GM12878 (cell line): ENCODE measurements around the gene ATXN8OS. TPM values are rescaled to one million over a fixed set of nuclear protein-coding genes. Genes with fewer than 3 reads are reported as not detected.

Experiments used
- ATAC-seq: fragments of 200-7000 bp; cut with Tn5 transposase; 3 replicates; pipeline ENCODE4 v1.9.1; 2020; ENCODE audit warnings: mild to moderate bottlenecking, moderate library complexity
- BruUV-seq: library from RNA; stranded (reverse); fragments of 400-500 nt; replicated peaks from 2 replicates; lab custom pipeline; 2021; lab: Mats Ljungman, UMichigan
- CTCF ChIA-PET: fragments of 300-600 bp; sonication (Branson Sonifier 250); formaldehyde crosslinking; extraction: SDS; loops from one replicate; lab custom pipeline; 2021; ENCODE audit warnings: inconsistent platforms; lab: Yijun Ruan, JAX
- POLR2A ChIA-PET: fragments of 350-600 bp; formaldehyde crosslinking; extraction: SDS; loops from one replicate; lab custom pipeline; 2021; ENCODE audit warnings: inconsistent platforms; lab: Charles Lee
- RAD21 ChIA-PET: fragments of 300-600 bp; sonication (Branson Sonifier 250); formaldehyde crosslinking; loops from one replicate; lab custom pipeline; 2023; ENCODE audit warnings: antibody characterized with exemption; ENCODE audit not compliant: unreplicated experiment; lab: Charles Lee
- SMC1A ChIA-PET: fragments of 300-600 bp; sonication (Branson Sonifier 250); formaldehyde crosslinking; loops from one replicate; lab custom pipeline; 2023; ENCODE audit not compliant: unreplicated experiment, uncharacterized antibody; lab: Charles Lee
- DNase-seq: peaks from one replicate; pipeline ENCODE4 v3.0.0-alpha.2; 2011; ENCODE audit warnings: low read depth, low spot score
- FAIRE-seq: peaks from 3 replicates; lab custom pipeline; 2011; peaks lifted over from hg19 to GRCh38; lab: Jason Lieb, UNC
- H2AFZ ChIP-seq: 2 replicates; pipeline ENCODE4 v1.6.0; 2011; ENCODE audit warnings: low read depth, low read length, control low read depth; ENCODE audit not compliant: control insufficient read depth
- H3K27ac ChIP-seq: 2 replicates; pipeline ENCODE4 v1.5.1; 2011; ENCODE audit warnings: control low read depth; ENCODE audit not compliant: control insufficient read depth, insufficient read depth
- H3K27me3 ChIP-seq, 2 experiments: replicated peaks in 1 of 2; 2 replicates each; pipeline versions ENCODE4 v1.6.0 to v1.6.1; 2011; ENCODE audit warnings: low read length in 1 of 2; ENCODE audit not compliant: control insufficient read depth in 2 of 2, insufficient read depth in 2 of 2
- H3K36me3 ChIP-seq, 2 experiments: 2 replicates each; pipeline ENCODE4 v1.5.1; 2011; ENCODE audit warnings: low read length in 1 of 2; ENCODE audit not compliant: control insufficient read depth in 2 of 2, insufficient read depth in 2 of 2
- H3K4me1 ChIP-seq: 2 replicates; pipeline ENCODE4 v1.6.1; 2011; ENCODE audit warnings: mild to moderate bottlenecking, low read length, moderate library complexity, mixed read lengths; ENCODE audit not compliant: control insufficient read depth, insufficient read depth
- H3K4me2 ChIP-seq: 2 replicates; pipeline ENCODE4 v1.6.0; 2011; ENCODE audit warnings: control low read depth; ENCODE audit not compliant: control insufficient read depth, insufficient read depth
- H3K4me3 ChIP-seq: fragments of 200-600 bp; sonication (generic); 2 replicates; pipeline ENCODE4 v1.5.1; 2016
- H3K79me2 ChIP-seq: 2 replicates; pipeline ENCODE4 v1.6.0; 2011; ENCODE audit warnings: low read length; ENCODE audit not compliant: control insufficient read depth, insufficient read depth
- H3K9ac ChIP-seq: 2 replicates; pipeline ENCODE4 v1.8.0; 2011; ENCODE audit warnings: low read length, control low read depth, mixed read lengths; ENCODE audit not compliant: control insufficient read depth, insufficient read depth
- H3K9me3 ChIP-seq: replicated peaks from 3 replicates; pipeline ENCODE4 v1.5.1; 2011; ENCODE audit warnings: mild to moderate bottlenecking, low read length; ENCODE audit not compliant: control insufficient read depth, insufficient read depth
- H4K20me1 ChIP-seq: 2 replicates; pipeline ENCODE4 v1.6.0; 2011; ENCODE audit not compliant: control insufficient read depth, insufficient read depth
- ATF2 ChIP-seq: IDR thresholded peaks from 2 replicates; pipeline ENCODE4 v1.6.1; 2012; ENCODE audit warnings: low read length, inconsistent platforms
- ATF3 ChIP-seq: IDR thresholded peaks from 2 replicates; pipeline ENCODE4 v1.6.1; 2011; ENCODE audit warnings: low read depth, mild to moderate bottlenecking, low read length, moderate library complexity, borderline replicate concordance; ENCODE audit errors: extremely low read depth
- BCL11A ChIP-seq: IDR thresholded peaks from 2 replicates; pipeline ENCODE4 v1.6.1; 2011; ENCODE audit warnings: low read depth, low read length
- CHD4 ChIP-seq: fragments of 200-600 bp; sonication (generic); IDR thresholded peaks from 2 replicates; pipeline ENCODE4 v1.6.1; 2016; ENCODE audit warnings: mild to moderate bottlenecking
- LARP7 ChIP-seq: fragments of 450-650 bp; IDR thresholded peaks from 2 replicates; pipeline ENCODE4 v1.6.1; 2017; ENCODE audit warnings: mild to moderate bottlenecking
- MEF2A ChIP-seq: IDR thresholded peaks from 2 replicates; pipeline ENCODE4 v1.6.1; 2011; ENCODE audit warnings: low read depth, mild to moderate bottlenecking, low read length, moderate library complexity; ENCODE audit not compliant: insufficient read depth
- MEF2B ChIP-seq: fragments of 450-650 bp; IDR thresholded peaks from 2 replicates; pipeline ENCODE4 v1.6.1; 2018; ENCODE audit warnings: mild to moderate bottlenecking, moderate library complexity; ENCODE audit not compliant: partially characterized antibody, poor library complexity, severe bottlenecking
- NFIC ChIP-seq: IDR thresholded peaks from 2 replicates; pipeline ENCODE4 v1.6.1; 2012; ENCODE audit warnings: low read depth, mild to moderate bottlenecking, inconsistent platforms, low read length, moderate library complexity
- NR2F1 ChIP-seq: fragments of 450-650 bp; conservative IDR thresholded peaks from 2 replicates; pipeline ENCODE4 v1.6.1; 2017; ENCODE audit warnings: mild to moderate bottlenecking
- PKNOX1 ChIP-seq: fragments of 450-650 bp; IDR thresholded peaks from 2 replicates; pipeline ENCODE4 v1.6.1; 2016; ENCODE audit warnings: mild to moderate bottlenecking
- RCOR1 ChIP-seq: conservative IDR thresholded peaks from 2 replicates; pipeline ENCODE4 v1.6.1; 2012; ENCODE audit warnings: low read depth, low read length, improper control_type of control experiment
- RUNX3 ChIP-seq: IDR thresholded peaks from 2 replicates; pipeline ENCODE4 v1.6.1; 2012; ENCODE audit warnings: low read length, inconsistent platforms
- SP1 ChIP-seq: IDR thresholded peaks from one replicate; pipeline ENCODE4 v1.6.1; 2011; ENCODE audit warnings: low read depth, low read length
- SREBF1 ChIP-seq: IDR thresholded peaks from 2 replicates; pipeline ENCODE4 v1.6.1; 2012; ENCODE audit warnings: mild to moderate bottlenecking, low read length
- WRNIP1 ChIP-seq: IDR thresholded peaks from 2 replicates; pipeline ENCODE4 v1.6.1; 2011; ENCODE audit warnings: low read depth, low read length, improper control_type of control experiment, borderline replicate concordance
- ZNF217 ChIP-seq: fragments of 450-650 bp; IDR thresholded peaks from 2 replicates; pipeline ENCODE4 v1.6.1; 2017; ENCODE audit warnings: antibody characterized with exemption, mild to moderate bottlenecking
- WGBS: methylation state at CpG from one replicate; pipeline ENCODE4 v1.1.6; 2016; ENCODE audit warnings: low lambda C conversion rate; ENCODE audit not compliant: insufficient replicate concordance, insufficient coverage; ENCODE audit errors: missing lambda C conversion rate; 5-methylcytosine and 5-hydroxymethylcytosine counted together
- in situ Hi-C: fragments of 300-500 bp; cut with MboI; formaldehyde crosslinking; loops from 9 replicates; pipeline ENCODE4 v1.14.3; 2018; ENCODE audit warnings: mixed read lengths
- intact Hi-C: fragments of 100-400 bp; cut with micrococcal nuclease; formaldehyde crosslinking; loops from one replicate; pipeline ENCODE4 v1.14.2; 2022; ENCODE audit not compliant: unreplicated experiment
- polyA plus RNA-seq, 11 experiments: library from polyadenylated mRNA; depleted of rRNA in 4 of 11; unstranded in 6 of 11; stranded (reverse) in 5 of 11; fragments of >200 nt; fragmentation: Nextera tagmentation in 4 of 11; fragmentation: Illumina TruSeq in 1 of 11; extraction: Ambion mirVana in 4 of 11; extraction: Trizol in 1 of 11; gene quantifications; 1 replicate in 1 of 11; 2 replicates in 10 of 11; pipeline versions ENCODE4 v1.2.1 to v1.2.3, GENCODE V29; 2011 to 2016; ENCODE audit warnings: inconsistent platforms in 2 of 11, missing spikeins in 2 of 11, low read depth in 1 of 11
- total RNA-seq, 4 experiments: library from RNA; depleted of rRNA in 3 of 4; stranded (reverse); fragments of >200 nt in 3 of 4; fragmentation: Illumina TruSeq in 1 of 4; extraction: Trizol in 1 of 4; gene quantifications; 2 replicates each; pipeline versions ENCODE4 v1.2.1 to v1.2.3, GENCODE V29; 2013 to 2021

The ATXN8OS gene
- total and polyA plus RNA-seq, 10 of the 15 experiments (the other 5 are each of a cell fraction or from before 2014, with no cell fraction given) = not detected

GRCh38 chr13:70088926-70089325, 18.7 kb upstream of the ATXN8OS start:
- no peaks in the 10 kb centered on the region for H3K79me2 ChIP-seq
- no TSS peak for BruUV-seq
- TF ChIP-seq BCL11A (no peak), SREBF1 (no peak), CHD4 (no peak), LARP7 (no peak), WRNIP1 (no peak), ATF3 (no peak)
- TF ChIP-seq, all 136 proteins: peak for 0
- no peak overlapping the region for H3K27ac ChIP-seq
- CTCF ChIA-PET = interaction anchor here (1.2 kb wide), 1 partner anchor 40 kb away, joined by 3 read pairs; no protein-coding TSS in a partner anchor
- no peak for ATAC-seq
- H2AFZ ChIP-seq = no peak overlapping the region
- H3K4me2 ChIP-seq = no peak overlapping the region
- no peaks in the 10 kb centered on the region for H3K27me3 ChIP-seq
- in situ Hi-C loops (no loop called here), intact Hi-C loops (no loop called here)
- H3K9me3 ChIP-seq = no peaks in the 10 kb centered on the region
- POLR2A ChIA-PET = no interaction called here
- no peak overlapping the region for H3K9ac ChIP-seq
- H3K4me3 ChIP-seq = no peak overlapping the region
- RAD21 ChIA-PET = no interaction called here
- H3K36me3 ChIP-seq = no peaks in the 10 kb centered on the region
- FAIRE-seq = no peak
- no peaks in the 10 kb centered on the region for H4K20me1 ChIP-seq
- WGBS = 27% methylated on average over 2 of the region's 2 CpGs
- H3K4me1 ChIP-seq = no peaks in the 10 kb centered on the region
- no peak for DNase-seq
- SMC1A ChIA-PET = interaction anchor here (1.6 to 2.0 kb wide), 2 partner anchors 9 to 12 kb away, joined by 3 to 8 read pairs; no protein-coding TSS in a partner anchor

GRCh38 chr13:70090036-70090723, 17.4 kb upstream of the ATXN8OS start:
- SMC1A ChIA-PET = interaction anchor here (0.7 kb wide), 1 partner anchor 408 kb away, joined by 4 read pairs; no protein-coding TSS in a partner anchor
- Histone ChIP-seq H3K27ac (no peak overlapping the region), H3K4me1 (no peaks in the 10 kb centered on the region), H3K27me3 (no peaks in the 10 kb centered on the region), H3K36me3 (no peaks in the 10 kb centered on the region), H4K20me1 (no peaks in the 10 kb centered on the region), H3K4me2 (no peak overlapping the region), H3K9ac (no peak overlapping the region), H2AFZ (no peak overlapping the region), H3K4me3 (no peak overlapping the region), H3K9me3 (no peaks in the 10 kb centered on the region), H3K79me2 (no peaks in the 10 kb centered on the region)
- CTCF ChIA-PET = interaction anchor here (0.6 to 1.2 kb wide), 3 partner anchors 39 to 1211 kb away, joined by 3 read pairs; no protein-coding TSS in a partner anchor
- no peak for FAIRE-seq
- WGBS = 0% methylated on average over 2 of the region's 2 CpGs
- BruUV-seq = no TSS peak
- ATAC-seq = peak; percentile 61
- intact Hi-C loops (no loop called here), in situ Hi-C loops (no loop called here)
- RAD21 ChIA-PET = no interaction called here
- DNase-seq = no peak
- POLR2A ChIA-PET = no interaction called here
- TF ChIP-seq MEF2A (peak; percentile 84), SP1 (no peak), NFIC (peak; percentile 45; the same call in 1 of the 2 replicates), MEF2B (peak; percentile 90), RUNX3 (peak; percentile 32; the same call in 1 of the 2 replicates), NR2F1 (peak; percentile 56; the same call in 1 of the 2 replicates), RCOR1 (no peak), ZNF217 (peak; percentile 98), PKNOX1 (peak; percentile 42; the same call in 1 of the 2 replicates), ATF2 (no peak)
